GM12878 (cell line): ENCODE data around the gene FSD1L. TPM values are rescaled to one million over a fixed set of nuclear protein-coding genes. Genes with fewer than 3 reads are reported as not detected.
A peak's percentile ranks its signal among the peaks of the same experiment; 100 is the strongest.

ENCODE experiments used
- ATAC-seq: fragments of 200-7000 bp; cut with Tn5 transposase; 3 replicates; pipeline ENCODE4 v1.9.1; 2020; ENCODE audit warnings: mild to moderate bottlenecking, moderate library complexity
- BruUV-seq: library from RNA; stranded (reverse); fragments of 400-500 nt; replicated peaks from 2 replicates; lab custom pipeline; 2021; lab: Mats Ljungman, UMichigan
- CTCF ChIA-PET: fragments of 300-600 bp; sonication (Branson Sonifier 250); formaldehyde crosslinking; extraction: SDS; loops from one replicate; lab custom pipeline; 2021; ENCODE audit warnings: inconsistent platforms; lab: Yijun Ruan, JAX
- POLR2A ChIA-PET: fragments of 350-600 bp; formaldehyde crosslinking; extraction: SDS; loops from one replicate; lab custom pipeline; 2021; ENCODE audit warnings: inconsistent platforms; lab: Charles Lee
- RAD21 ChIA-PET: fragments of 300-600 bp; sonication (Branson Sonifier 250); formaldehyde crosslinking; loops from one replicate; lab custom pipeline; 2023; ENCODE audit warnings: antibody characterized with exemption; ENCODE audit not compliant: unreplicated experiment; lab: Charles Lee
- SMC1A ChIA-PET: fragments of 300-600 bp; sonication (Branson Sonifier 250); formaldehyde crosslinking; loops from one replicate; lab custom pipeline; 2023; ENCODE audit not compliant: unreplicated experiment, uncharacterized antibody; lab: Charles Lee
- DNase-seq: peaks from one replicate; pipeline ENCODE4 v3.0.0-alpha.2; 2011; ENCODE audit warnings: low read depth, low spot score
- FAIRE-seq: peaks from 3 replicates; lab custom pipeline; 2011; peaks lifted over from hg19 to GRCh38; lab: Jason Lieb, UNC
- H2AFZ ChIP-seq: 2 replicates; pipeline ENCODE4 v1.6.0; 2011; ENCODE audit warnings: low read depth, low read length, control low read depth; ENCODE audit not compliant: control insufficient read depth
- H3K27ac ChIP-seq: 2 replicates; pipeline ENCODE4 v1.5.1; 2011; ENCODE audit warnings: control low read depth; ENCODE audit not compliant: control insufficient read depth, insufficient read depth
- H3K27me3 ChIP-seq, 2 experiments: replicated peaks in 1 of 2; 2 replicates each; pipeline versions ENCODE4 v1.6.0 to v1.6.1; 2011; ENCODE audit warnings: low read length in 1 of 2; ENCODE audit not compliant: control insufficient read depth in 2 of 2, insufficient read depth in 2 of 2
- H3K36me3 ChIP-seq, 2 experiments: 2 replicates each; pipeline ENCODE4 v1.5.1; 2011; ENCODE audit warnings: low read length in 1 of 2; ENCODE audit not compliant: control insufficient read depth in 2 of 2, insufficient read depth in 2 of 2
- H3K4me1 ChIP-seq: 2 replicates; pipeline ENCODE4 v1.6.1; 2011; ENCODE audit warnings: mild to moderate bottlenecking, low read length, moderate library complexity, mixed read lengths; ENCODE audit not compliant: control insufficient read depth, insufficient read depth
- H3K4me2 ChIP-seq: 2 replicates; pipeline ENCODE4 v1.6.0; 2011; ENCODE audit warnings: control low read depth; ENCODE audit not compliant: control insufficient read depth, insufficient read depth
- H3K4me3 ChIP-seq: fragments of 200-600 bp; sonication (generic); 2 replicates; pipeline ENCODE4 v1.5.1; 2016
- H3K79me2 ChIP-seq: 2 replicates; pipeline ENCODE4 v1.6.0; 2011; ENCODE audit warnings: low read length; ENCODE audit not compliant: control insufficient read depth, insufficient read depth
- H3K9ac ChIP-seq: 2 replicates; pipeline ENCODE4 v1.8.0; 2011; ENCODE audit warnings: low read length, control low read depth, mixed read lengths; ENCODE audit not compliant: control insufficient read depth, insufficient read depth
- H3K9me3 ChIP-seq: replicated peaks from 3 replicates; pipeline ENCODE4 v1.5.1; 2011; ENCODE audit warnings: mild to moderate bottlenecking, low read length; ENCODE audit not compliant: control insufficient read depth, insufficient read depth
- H4K20me1 ChIP-seq: 2 replicates; pipeline ENCODE4 v1.6.0; 2011; ENCODE audit not compliant: control insufficient read depth, insufficient read depth
- ATF7 ChIP-seq: fragments of 450-650 bp; IDR thresholded peaks from 2 replicates; pipeline ENCODE4 v1.6.1; 2016; ENCODE audit warnings: low read depth, mild to moderate bottlenecking
- CHD1 ChIP-seq: IDR thresholded peaks from 2 replicates; pipeline ENCODE4 v1.6.1; 2012; ENCODE audit warnings: low read depth, low read length, improper control_type of control experiment
- CREM ChIP-seq: IDR thresholded peaks from 2 replicates; pipeline ENCODE4 v1.6.1; 2014; ENCODE audit warnings: antibody characterized with exemption, low read depth
- CTCF ChIP-seq, 3 experiments: IDR thresholded peaks in 2 of 3; conservative IDR thresholded peaks in 1 of 3; 2 replicates each; pipeline ENCODE4 v1.5.1; 2011; ENCODE audit warnings: low read depth in 3 of 3, low read length in 3 of 3, mild to moderate bottlenecking in 3 of 3, control low read depth in 2 of 3, moderate library complexity in 2 of 3, inconsistent platforms in 1 of 3, mixed read lengths in 1 of 3; ENCODE audit not compliant: control insufficient read depth in 2 of 3, insufficient read depth in 1 of 3; ENCODE audit errors: extremely low read depth in 1 of 3
- IRF4 ChIP-seq: IDR thresholded peaks from 2 replicates; pipeline ENCODE4 v1.6.1; 2011; ENCODE audit warnings: low read depth, low read length
- LARP7 ChIP-seq: fragments of 450-650 bp; IDR thresholded peaks from 2 replicates; pipeline ENCODE4 v1.6.1; 2017; ENCODE audit warnings: mild to moderate bottlenecking
- RAD21 ChIP-seq: IDR thresholded peaks from 2 replicates; pipeline ENCODE4 v1.6.1; 2011; ENCODE audit warnings: mild to moderate bottlenecking, low read depth, low read length, moderate library complexity; ENCODE audit not compliant: insufficient read depth
- RB1 ChIP-seq: fragments of 450-650 bp; formaldehyde crosslinking; IDR thresholded peaks from 2 replicates; pipeline ENCODE4 v1.6.1; 2017; ENCODE audit warnings: mild to moderate bottlenecking, borderline replicate concordance
- SMARCA5 ChIP-seq: fragments of 450-650 bp; IDR thresholded peaks from 2 replicates; pipeline ENCODE4 v1.6.1; 2017; ENCODE audit warnings: mild to moderate bottlenecking
- SMC3 ChIP-seq: IDR thresholded peaks from 2 replicates; pipeline ENCODE4 v1.6.1; 2011; ENCODE audit warnings: low read length, improper control_type of control experiment, borderline replicate concordance
- WRNIP1 ChIP-seq: IDR thresholded peaks from 2 replicates; pipeline ENCODE4 v1.6.1; 2011; ENCODE audit warnings: low read depth, low read length, improper control_type of control experiment, borderline replicate concordance
- YY1 ChIP-seq: IDR thresholded peaks from 2 replicates; pipeline ENCODE4 v1.6.1; 2011; ENCODE audit warnings: low read depth, mild to moderate bottlenecking, low read length
- ZNF207 ChIP-seq: fragments of 450-650 bp; IDR thresholded peaks from 2 replicates; pipeline ENCODE4 v1.6.1; 2014; ENCODE audit warnings: antibody characterized with exemption, mild to moderate bottlenecking, borderline replicate concordance
- WGBS: methylation state at CpG from one replicate; pipeline ENCODE4 v1.1.6; 2016; ENCODE audit warnings: low lambda C conversion rate; ENCODE audit not compliant: insufficient replicate concordance, insufficient coverage; ENCODE audit errors: missing lambda C conversion rate; 5-methylcytosine and 5-hydroxymethylcytosine counted together
- in situ Hi-C: fragments of 300-500 bp; cut with MboI; formaldehyde crosslinking; loops from 9 replicates; pipeline ENCODE4 v1.14.3; 2018; ENCODE audit warnings: mixed read lengths
- intact Hi-C: fragments of 100-400 bp; cut with micrococcal nuclease; formaldehyde crosslinking; loops from one replicate; pipeline ENCODE4 v1.14.2; 2022; ENCODE audit not compliant: unreplicated experiment
- polyA plus RNA-seq, 11 experiments: library from polyadenylated mRNA; depleted of rRNA in 4 of 11; unstranded in 6 of 11; stranded (reverse) in 5 of 11; fragments of >200 nt; fragmentation: Nextera tagmentation in 4 of 11; fragmentation: Illumina TruSeq in 1 of 11; extraction: Ambion mirVana in 4 of 11; extraction: Trizol in 1 of 11; gene quantifications; 1 replicate in 1 of 11; 2 replicates in 10 of 11; pipeline versions ENCODE4 v1.2.1 to v1.2.3, GENCODE V29; 2011 to 2016; ENCODE audit warnings: inconsistent platforms in 2 of 11, missing spikeins in 2 of 11, low read depth in 1 of 11
- total RNA-seq, 4 experiments: library from RNA; depleted of rRNA in 3 of 4; stranded (reverse); fragments of >200 nt in 3 of 4; fragmentation: Illumina TruSeq in 1 of 4; extraction: Trizol in 1 of 4; gene quantifications; 2 replicates each; pipeline versions ENCODE4 v1.2.1 to v1.2.3, GENCODE V29; 2013 to 2021
- TF ChIP-seq, protein P1 (sequence below): fragments of 450-650 bp; IDR thresholded peaks from 2 replicates; pipeline ENCODE4 v1.6.1; 2018; ENCODE audit warnings: borderline replicate concordance, mild to moderate bottlenecking; ENCODE audit not compliant: partially characterized antibody
- TF ChIP-seq, protein P2 (sequence below): fragments of 450-650 bp; IDR thresholded peaks from 2 replicates; pipeline ENCODE4 v1.6.1; 2017; ENCODE audit warnings: mild to moderate bottlenecking, low read depth, inconsistent platforms; ENCODE audit not compliant: poor library complexity, severe bottlenecking

Gene FSD1L
- total and polyA plus RNA-seq, 10 of the 15 experiments (the other 5 are each of a cell fraction or from before 2014, with no cell fraction given): 11.9 to 52.4 (median 17.0) TPM

- no peak for DNase-seq
- H3K9ac ChIP-seq: no peak overlapping the region
- POLR2A ChIA-PET: no interaction called here
- in situ Hi-C loops: loop anchor here (5.0 kb wide), 3 partner anchors 258 to 638 kb away; no protein-coding TSS in a partner anchor
- H3K4me3 ChIP-seq: no peak overlapping the region
- CTCF ChIA-PET: interaction anchor here (0.6 to 7.3 kb wide), 26 partner anchors 9 to 1302 kb away, joined by 3 to 66 read pairs (median 4); no protein-coding TSS in a partner anchor
- SMC1A ChIA-PET: interaction anchor here (0.6 to 2.6 kb wide), 16 partner anchors 86 to 895 kb away, joined by 3 to 8 read pairs (median 4); partner anchors contain the start of gene SLC44A1
- no peaks in the 10 kb centered on the region for H4K20me1 ChIP-seq
- H3K4me2 ChIP-seq: no peak overlapping the region
- TF ChIP-seq CHD1 (no peak), SMARCA5 (0 out of 2 replicates have a peak, but pooled peaks have one; percentile 27), SMC3 (peak; percentile 97), ATF7 (no peak), LARP7 (0 out of 2 replicates have a peak, but pooled peaks have one; percentile 33), YY1 (peak; percentile 76), ZNF207 (0 out of 2 replicates have a peak, but pooled peaks have one; percentile 42), CTCF (IDR thresholded peaks at IDR 0.05 in 2 of 3, conservative IDR thresholded peaks at IDR 0.05 in 1 of 3; ENCODE audit: control insufficient read depth in 2 of 3, extremely low read depth in 1 of 3, insufficient read depth in 1 of 3, low read depth in 3 of 3, low read length in 3 of 3) (peak; percentile 79 to 91 (median 87)), WRNIP1 (0 out of 2 replicates have a peak, but pooled peaks have one; percentile 29), CREM (no peak), RB1 (0 out of 2 replicates have a peak, but pooled peaks have one; percentile 21), IRF4 (0 out of 2 replicates have a peak, but pooled peaks have one; percentile 29), RAD21 (peak; percentile 98)
- TF ChIP-seq, protein P1, sequence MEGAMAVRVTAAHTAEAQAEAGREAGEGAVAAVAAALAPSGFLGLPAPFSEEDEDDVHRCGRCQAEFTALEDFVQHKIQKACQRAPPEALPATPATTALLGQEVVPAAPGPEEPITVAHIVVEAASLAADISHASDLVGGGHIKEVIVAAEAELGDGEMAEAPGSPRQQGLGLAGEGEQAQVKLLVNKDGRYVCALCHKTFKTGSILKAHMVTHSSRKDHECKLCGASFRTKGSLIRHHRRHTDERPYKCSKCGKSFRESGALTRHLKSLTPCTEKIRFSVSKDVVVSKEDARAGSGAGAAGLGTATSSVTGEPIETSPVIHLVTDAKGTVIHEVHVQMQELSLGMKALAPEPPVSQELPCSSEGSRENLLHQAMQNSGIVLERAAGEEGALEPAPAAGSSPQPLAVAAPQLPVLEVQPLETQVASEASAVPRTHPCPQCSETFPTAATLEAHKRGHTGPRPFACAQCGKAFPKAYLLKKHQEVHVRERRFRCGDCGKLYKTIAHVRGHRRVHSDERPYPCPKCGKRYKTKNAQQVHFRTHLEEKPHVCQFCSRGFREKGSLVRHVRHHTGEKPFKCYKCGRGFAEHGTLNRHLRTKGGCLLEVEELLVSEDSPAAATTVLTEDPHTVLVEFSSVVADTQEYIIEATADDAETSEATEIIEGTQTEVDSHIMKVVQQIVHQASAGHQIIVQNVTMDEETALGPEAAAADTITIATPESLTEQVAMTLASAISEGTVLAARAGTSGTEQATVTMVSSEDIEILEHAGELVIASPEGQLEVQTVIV: no peak
- TF ChIP-seq, protein P2, sequence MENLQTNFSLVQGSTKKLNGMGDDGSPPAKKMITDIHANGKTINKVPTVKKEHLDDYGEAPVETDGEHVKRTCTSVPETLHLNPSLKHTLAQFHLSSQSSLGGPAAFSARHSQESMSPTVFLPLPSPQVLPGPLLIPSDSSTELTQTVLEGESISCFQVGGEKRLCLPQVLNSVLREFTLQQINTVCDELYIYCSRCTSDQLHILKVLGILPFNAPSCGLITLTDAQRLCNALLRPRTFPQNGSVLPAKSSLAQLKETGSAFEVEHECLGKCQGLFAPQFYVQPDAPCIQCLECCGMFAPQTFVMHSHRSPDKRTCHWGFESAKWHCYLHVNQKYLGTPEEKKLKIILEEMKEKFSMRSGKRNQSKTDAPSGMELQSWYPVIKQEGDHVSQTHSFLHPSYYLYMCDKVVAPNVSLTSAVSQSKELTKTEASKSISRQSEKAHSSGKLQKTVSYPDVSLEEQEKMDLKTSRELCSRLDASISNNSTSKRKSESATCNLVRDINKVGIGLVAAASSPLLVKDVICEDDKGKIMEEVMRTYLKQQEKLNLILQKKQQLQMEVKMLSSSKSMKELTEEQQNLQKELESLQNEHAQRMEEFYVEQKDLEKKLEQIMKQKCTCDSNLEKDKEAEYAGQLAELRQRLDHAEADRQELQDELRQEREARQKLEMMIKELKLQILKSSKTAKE: peak; percentile 44
- TF ChIP-seq, all 136 proteins: peak for 11
- Histone ChIP-seq H3K4me1 (peaks cover 9% of the 10 kb centered on the region), H3K27ac (no peak overlapping the region), H3K9me3 (no peaks in the 10 kb centered on the region; the same call in 2 of the 3 replicates), H2AFZ (no peak overlapping the region), H3K27me3 (no peaks in the 10 kb centered on the region), H3K79me2 (no peaks in the 10 kb centered on the region), H3K36me3 (no peaks in the 10 kb centered on the region)
- intact Hi-C loops: loop anchor here (1.0 to 5.0 kb wide), 6 partner anchors 173 to 634 kb away; partner anchors contain the start of genes ABCA1 and SLC44A1
- peak; percentile 84 for FAIRE-seq
- RAD21 ChIA-PET: interaction anchor here (0.7 to 3.9 kb wide), 11 partner anchors 28 to 552 kb away, joined by 3 to 22 read pairs (median 3); no protein-coding TSS in a partner anchor
- WGBS: under 1% methylated on average over 6 of the region's 6 CpGs
- BruUV-seq: no TSS peak
- peak; percentile 92 for ATAC-seq
Observed at GRCh38 chr9:105414947-105415661, 32.7 kb upstream of the FSD1L start.
